SK-N-SH treated with all-trans-retinoic acid at 6 μM for 48 hours (cell line): Measurements from ENCODE around the gene PDGFRB.

Source experiments
- ISL1 ChIP-seq: fragments of 250-450 bp; sonication (Bioruptor Pico); IDR thresholded peaks from 2 replicates; pipeline ENCODE4 v2.1.2; 2022; ENCODE audit warnings: mild to moderate bottlenecking, moderate library complexity
- RARB ChIP-seq: fragments of 250-450 bp; sonication (Bioruptor Pico); IDR thresholded peaks from 2 replicates; pipeline ENCODE4 v1.8.0; 2021; ENCODE audit warnings: mild to moderate bottlenecking, moderate library complexity
- TCF4 ChIP-seq: fragments of 250-450 bp; sonication (Bioruptor Pico); IDR thresholded peaks from 2 replicates; pipeline ENCODE4 v1.8.0; 2021; ENCODE audit warnings: mild to moderate bottlenecking, moderate library complexity, borderline replicate concordance
- ZNF70 ChIP-seq: fragments of 450-650 bp; formaldehyde crosslinking; IDR thresholded peaks from 2 replicates; pipeline ENCODE4 v1.5.0; 2020; ENCODE audit warnings: mild to moderate bottlenecking, moderate library complexity

GRCh38 chr5:150130493-150130922, 25.1 kb downstream of the PDGFRB start:
- TF ChIP-seq ISL1: no peak
- no peak for TF ChIP-seq RARB (CRISPR knock-in tag)
- no peak for TF ChIP-seq TCF4 (CRISPR knock-in tag)
- no peak for TF ChIP-seq ZNF70 (CRISPR knock-in tag)
